HG03575 (cell line): ENCODE data around the gene ICAM5.
"Not testable (repeated sequence)": the region's sequence is repeated elsewhere in the genome, so short reads cannot be mapped to it uniquely, and the experiment has no call there.

Source experiments
- ATAC-seq: cut with Tn5 transposase; IDR thresholded peaks from one replicate; pipeline ENCODE4 v1.9.1; 2021; ENCODE audit not compliant: unreplicated experiment, insufficient number of reproducible peaks, low FRiP score; ENCODE audit errors: extremely low read depth

ICAM5 gene

GRCh38 chr19:10268071-10268470, 21.7 kb upstream of the ICAM5 start:
- no peak for ATAC-seq

DNA sequence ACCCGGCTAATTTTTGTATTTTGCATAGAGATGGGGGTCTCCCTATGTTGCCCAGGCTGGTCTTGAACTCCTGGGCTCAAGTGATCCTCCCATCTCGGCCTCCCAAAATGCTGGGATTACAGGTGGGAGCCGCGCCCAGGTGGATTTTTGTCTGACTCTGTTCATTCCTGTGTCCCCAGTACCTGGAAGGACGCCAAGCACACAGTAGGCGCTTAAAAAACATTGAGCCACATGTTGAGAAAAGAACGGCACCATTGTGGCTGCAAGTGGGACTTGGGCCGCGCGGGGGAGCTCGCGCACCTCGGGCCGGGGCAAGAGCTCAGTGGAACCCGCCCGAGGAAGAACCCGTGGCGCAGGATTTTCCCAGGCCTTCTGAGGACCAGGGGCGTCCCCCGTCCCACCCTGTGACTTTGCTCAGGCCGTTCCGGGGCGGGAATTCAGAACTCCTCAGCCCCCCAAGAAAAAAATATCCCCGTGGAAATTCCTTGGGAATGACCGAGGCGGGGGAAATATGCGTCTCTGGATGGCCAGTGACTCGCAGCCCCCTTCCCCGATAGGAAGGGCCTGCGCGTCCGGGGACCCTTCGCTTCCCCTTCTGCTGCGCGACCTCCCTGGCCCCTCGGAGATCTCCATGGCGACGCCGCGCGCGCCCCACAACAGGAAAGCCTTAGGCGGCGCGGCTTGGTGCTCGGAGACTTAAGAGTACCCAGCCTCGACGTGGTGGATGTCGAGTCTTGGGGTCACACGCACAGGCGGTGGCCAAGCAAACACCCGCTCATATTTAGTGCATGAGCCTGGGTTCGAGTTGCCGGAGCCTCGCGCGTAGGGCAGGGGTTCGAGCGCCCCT, 20.2 kb upstream of the ICAM5 start:
- no peak for ATAC-seq

DNA sequence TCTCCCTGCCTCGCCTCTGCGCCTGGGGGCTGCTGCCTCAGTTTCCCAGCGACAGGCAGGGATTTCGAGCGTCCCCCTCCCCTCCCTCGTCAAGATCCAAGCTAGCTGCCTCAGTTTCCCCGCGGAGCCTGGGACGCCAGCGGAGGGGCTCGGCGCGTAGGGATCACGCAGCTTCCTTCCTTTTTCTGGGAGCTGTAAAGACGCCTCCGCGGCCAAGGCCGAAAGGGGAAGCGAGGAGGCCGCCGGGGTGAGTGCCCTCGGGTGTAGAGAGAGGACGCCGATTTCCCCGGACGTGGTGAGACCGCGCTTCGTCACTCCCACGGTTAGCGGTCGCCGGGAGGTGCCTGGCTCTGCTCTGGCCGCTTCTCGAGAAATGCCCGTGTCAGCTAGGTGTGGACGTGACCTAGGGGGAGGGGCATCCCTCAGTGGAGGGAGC, 19.6 kb upstream of the ICAM5 start:
- ATAC-seq = no peak

DNA sequence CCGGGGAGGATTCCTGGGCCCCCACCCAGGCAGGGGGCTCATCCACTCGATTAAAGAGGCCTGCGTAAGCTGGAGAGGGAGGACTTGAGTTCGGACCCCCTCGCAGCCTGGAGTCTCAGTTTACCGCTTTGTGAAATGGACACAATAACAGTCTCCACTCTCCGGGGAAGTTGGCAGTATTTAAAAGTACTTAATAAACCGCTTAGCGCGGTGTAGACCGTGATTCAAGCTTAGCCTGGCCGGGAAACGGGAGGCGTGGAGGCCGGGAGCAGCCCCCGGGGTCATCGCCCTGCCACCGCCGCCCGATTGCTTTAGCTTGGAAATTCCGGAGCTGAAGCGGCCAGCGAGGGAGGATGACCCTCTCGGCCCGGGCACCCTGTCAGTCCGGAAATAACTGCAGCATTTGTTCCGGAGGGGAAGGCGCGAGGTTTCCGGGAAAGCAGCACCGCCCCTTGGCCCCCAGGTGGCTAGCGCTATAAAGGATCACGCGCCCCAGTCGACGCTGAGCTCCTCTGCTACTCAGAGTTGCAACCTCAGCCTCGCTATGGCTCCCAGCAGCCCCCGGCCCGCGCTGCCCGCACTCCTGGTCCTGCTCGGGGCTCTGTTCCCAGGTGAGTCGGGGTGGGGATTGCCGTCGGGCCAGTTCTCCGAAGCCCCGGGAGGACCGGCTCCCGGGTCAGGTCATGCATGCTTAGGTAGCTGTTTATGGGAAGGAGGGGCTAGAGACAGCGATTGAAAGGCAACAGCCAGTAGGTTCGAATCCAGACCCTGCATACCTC, 18.9 kb upstream of the ICAM5 start, which contains the start of gene ICAM1:
ICAM1 (plus strand) TSS at position 505 of the 779 bp plus-strand sequence; CDS start at position 545, 40 bp downstream.
- no peak for ATAC-seq

- no peak for ATAC-seq
Observed at GRCh38 chr19:10271543-10272086, 18.1 kb upstream of the ICAM5 start.

DNA sequence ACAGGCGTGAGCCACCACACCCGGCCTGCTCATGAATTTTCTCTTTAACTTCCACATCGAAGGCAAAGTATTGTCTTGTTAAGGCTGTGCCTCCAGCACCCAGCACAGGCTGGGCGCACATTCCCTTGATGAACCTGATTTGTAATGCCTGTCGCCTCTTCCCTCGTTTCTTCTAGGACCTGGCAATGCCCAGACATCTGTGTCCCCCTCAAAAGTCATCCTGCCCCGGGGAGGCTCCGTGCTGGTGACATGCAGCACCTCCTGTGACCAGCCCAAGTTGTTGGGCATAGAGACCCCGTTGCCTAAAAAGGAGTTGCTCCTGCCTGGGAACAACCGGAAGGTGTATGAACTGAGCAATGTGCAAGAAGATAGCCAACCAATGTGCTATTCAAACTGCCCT, 15.2 kb upstream of the ICAM5 start:
- ATAC-seq = no peak

GRCh38 chr19:10277795-10278589, 11.8 kb upstream of the ICAM5 start:
- ATAC-seq = no peak

DNA sequence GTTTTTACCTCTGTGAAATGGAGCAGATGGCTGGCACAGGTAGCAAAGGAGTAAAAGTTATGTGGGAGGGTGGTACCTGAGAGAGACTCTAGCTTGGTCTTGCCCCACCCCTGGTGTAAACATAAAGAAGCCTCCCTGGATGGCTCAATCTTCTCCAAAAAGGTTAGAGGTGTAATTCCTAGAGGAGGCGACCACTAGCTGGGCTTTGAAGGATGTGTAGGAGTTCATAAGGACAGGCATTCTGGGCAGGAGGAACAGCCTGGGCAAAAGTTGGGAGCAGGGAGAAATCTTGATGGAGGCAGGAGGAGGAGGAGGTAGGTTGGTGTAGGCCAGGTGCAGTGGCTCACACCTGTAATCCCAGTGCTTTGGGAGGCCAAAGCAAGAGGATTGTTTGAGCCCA, 10.8 kb upstream of the ICAM5 start:
- no peak for ATAC-seq

DNA sequence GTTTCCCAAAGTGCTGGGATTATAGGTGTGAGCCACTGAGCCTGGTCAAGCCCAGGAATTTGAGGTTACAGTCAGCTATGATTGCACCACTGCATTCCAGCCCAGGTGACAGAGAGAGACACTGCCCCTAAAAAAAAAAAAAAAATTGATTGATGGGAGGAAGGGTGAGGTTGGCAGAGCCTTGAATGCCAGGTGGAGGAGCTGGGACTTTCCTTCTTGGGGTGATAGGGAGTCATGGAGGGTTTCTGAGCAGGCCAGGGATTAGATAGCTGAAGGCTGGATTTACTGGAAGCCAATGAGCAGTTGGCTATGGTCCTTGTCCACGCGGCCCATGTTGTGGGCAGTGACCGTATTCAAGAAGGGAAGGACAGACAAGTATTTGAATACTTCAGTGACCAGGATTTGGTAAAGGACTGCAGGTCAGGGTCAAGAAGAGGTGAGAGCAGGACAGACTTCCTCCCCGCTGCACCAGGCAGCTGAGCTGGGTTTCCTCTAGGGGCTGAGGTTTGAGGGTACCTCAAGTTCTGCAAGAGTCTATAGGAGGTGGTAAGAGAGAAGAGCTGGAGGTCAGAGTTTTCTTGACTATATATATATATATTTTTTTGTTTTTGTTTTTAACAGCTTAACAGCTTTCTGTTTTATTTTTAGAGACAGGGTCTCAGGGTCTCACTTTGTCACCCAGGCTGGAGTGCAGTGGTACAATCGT, 9.9 kb upstream of the ICAM5 start:
- ATAC-seq = no peak

DNA sequence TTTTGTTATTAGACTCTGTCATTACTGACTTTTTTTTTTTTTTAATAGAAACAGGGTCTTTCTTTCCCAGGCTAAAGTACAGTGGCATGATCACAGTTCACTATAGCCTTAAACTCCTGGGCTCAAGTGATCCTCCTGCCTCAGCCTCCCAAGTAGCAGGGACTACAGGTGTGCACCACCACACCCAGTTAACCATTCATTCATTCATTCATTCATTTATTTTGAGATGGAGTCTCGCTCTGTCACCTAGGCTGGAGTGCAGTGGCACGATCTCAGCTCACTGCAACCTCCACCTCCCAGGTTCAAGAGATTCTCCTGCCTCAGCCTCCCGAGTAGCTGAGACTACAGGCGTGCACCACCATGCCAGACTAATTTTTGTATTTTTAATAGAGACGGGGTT, 7.7 kb upstream of the ICAM5 start:
- ATAC-seq = not testable (repeated sequence)

DNA sequence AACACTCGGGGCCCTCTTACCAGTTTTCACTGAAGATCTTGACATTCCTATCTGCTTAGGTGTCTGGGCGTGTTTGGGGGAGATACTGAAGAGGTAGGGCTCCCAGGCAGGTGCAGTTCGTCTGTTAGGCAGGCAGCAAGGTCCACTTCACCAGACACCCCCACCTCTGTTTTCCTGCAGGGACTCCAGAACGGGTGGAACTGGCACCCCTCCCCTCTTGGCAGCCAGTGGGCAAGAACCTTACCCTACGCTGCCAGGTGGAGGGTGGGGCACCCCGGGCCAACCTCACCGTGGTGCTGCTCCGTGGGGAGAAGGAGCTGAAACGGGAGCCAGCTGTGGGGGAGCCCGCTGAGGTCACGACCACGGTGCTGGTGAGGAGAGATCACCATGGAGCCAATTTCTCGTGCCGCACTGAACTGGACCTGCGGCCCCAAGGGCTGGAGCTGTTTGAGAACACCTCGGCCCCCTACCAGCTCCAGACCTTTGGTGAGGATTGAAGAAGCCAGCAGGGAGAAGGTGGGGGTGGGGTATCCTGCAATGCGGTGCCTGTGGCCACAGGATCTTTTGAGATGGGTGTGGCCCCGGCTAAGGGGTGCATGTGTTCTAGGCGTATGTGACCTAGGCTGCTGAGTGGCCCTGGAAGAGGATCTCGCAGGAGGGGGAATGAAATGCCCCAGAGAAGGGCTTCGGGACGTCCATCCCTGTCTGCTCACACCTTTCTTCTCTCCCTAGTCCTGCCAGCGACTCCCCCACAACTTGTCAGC, 6.3 kb upstream of the ICAM5 start:
- no peak for ATAC-seq

DNA sequence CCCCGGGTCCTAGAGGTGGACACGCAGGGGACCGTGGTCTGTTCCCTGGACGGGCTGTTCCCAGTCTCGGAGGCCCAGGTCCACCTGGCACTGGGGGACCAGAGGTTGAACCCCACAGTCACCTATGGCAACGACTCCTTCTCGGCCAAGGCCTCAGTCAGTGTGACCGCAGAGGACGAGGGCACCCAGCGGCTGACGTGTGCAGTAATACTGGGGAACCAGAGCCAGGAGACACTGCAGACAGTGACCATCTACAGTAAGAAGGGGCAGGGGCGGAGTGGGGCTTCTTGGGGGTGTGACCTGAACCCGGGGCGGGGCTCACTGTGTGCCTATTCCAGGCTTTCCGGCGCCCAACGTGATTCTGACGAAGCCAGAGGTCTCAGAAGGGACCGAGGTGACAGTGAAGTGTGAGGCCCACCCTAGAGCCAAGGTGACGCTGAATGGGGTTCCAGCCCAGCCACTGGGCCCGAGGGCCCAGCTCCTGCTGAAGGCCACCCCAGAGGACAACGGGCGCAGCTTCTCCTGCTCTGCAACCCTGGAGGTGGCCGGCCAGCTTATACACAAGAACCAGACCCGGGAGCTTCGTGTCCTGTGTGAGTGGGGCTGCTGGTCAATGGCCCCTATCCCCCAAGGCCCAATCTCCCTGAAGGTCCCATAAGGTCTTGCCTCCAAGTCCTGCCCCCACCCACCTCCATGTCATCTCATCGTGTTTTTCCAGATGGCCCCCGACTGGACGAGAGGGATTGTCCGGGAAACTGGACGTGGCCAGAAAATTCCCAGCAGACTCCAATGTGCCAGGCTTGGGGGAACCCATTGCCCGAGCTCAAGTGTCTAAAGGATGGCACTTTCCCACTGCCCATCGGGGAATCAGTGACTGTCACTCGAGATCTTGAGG, 5.4 kb upstream of the ICAM5 start:
- no peak for ATAC-seq

DNA sequence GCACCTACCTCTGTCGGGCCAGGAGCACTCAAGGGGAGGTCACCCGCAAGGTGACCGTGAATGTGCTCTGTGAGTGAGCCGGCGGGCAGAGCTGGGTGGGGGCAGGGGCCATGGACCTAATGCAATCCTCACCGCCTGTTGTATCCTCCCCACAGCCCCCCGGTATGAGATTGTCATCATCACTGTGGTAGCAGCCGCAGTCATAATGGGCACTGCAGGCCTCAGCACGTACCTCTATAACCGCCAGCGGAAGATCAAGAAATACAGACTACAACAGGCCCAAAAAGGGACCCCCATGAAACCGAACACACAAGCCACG, 4.8 kb upstream of the ICAM5 start:
- ATAC-seq = no peak

DNA sequence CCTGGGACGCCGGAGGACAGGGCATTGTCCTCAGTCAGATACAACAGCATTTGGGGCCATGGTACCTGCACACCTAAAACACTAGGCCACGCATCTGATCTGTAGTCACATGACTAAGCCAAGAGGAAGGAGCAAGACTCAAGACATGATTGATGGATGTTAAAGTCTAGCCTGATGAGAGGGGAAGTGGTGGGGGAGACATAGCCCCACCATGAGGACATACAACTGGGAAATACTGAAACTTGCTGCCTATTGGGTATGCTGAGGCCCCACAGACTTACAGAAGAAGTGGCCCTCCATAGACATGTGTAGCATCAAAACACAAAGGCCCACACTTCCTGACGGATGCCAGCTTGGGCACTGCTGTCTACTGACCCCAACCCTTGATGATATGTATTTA, 4.4 kb upstream of the ICAM5 start:
- no peak for ATAC-seq

DNA sequence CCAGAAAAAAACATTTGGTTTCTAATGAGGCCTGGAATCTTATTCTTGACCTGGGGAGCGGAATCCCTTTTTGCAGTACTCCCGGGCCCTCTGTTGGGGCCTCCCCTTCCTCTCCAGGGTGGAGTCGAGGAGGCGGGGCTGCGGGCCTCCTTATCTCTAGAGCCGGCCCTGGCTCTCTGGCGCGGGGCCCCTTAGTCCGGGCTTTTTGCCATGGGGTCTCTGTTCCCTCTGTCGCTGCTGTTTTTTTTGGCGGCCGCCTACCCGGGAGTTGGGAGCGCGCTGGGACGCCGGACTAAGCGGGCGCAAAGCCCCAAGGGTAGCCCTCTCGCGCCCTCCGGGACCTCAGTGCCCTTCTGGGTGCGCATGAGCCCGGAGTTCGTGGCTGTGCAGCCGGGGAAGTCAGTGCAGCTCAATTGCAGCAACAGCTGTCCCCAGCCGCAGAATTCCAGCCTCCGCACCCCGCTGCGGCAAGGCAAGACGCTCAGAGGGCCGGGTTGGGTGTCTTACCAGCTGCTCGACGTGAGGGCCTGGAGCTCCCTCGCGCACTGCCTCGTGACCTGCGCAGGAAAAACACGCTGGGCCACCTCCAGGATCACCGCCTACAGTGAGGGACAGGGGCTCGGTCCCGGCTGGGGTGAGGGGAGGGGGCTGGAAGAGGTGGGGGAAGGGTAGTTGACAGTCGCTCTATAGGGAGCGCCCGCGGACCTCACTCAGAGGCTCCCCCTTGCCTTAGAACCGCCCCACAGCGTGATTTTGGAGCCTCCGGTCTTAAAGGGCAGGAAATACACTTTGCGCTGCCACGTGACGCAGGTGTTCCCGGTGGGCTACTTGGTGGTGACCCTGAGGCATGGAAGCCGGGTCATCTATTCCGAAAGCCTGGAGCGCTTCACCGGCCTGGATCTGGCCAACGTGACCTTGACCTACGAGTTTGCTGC, 2.7 kb upstream of the ICAM5 start, which contains the start of gene ICAM4:
ICAM4 (plus strand) TSS at position 153 of the 935 bp plus-strand sequence; CDS start at position 211, 58 bp downstream.
- no peak for ATAC-seq

DNA sequence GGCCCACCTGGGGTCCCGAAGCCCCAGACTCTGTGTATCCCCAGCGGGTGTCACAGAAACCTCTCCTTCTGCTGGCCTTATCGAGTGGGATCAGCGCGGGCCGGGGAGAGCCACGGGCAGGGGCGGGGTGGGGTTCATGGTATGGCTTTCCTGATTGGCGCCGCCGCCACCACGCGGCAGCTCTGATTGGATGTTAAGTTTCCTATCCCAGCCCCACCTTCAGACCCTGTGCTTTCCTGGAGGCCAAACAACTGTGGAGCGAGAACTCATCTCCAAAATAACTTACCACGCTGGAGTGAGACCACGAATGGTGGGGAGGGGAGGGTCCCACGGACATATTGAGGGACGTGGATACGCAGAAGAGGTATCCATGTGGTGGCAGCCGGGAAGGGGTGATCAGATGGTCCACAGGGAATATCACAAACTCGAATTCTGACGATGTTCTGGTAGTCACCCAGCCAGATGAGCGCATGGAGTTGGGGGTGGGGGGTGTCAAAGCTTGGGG, 1.0 kb upstream of the ICAM5 start:
- no peak for ATAC-seq
